ENCODE measurements around the gene MMEL1.

GRCh38 chr1:2554621-2555387 lies 78.0 kb downstream of the MMEL1 start:
- TF ChIP-seq POLR2A (IDR thresholded peaks at IDR 0.05), result no peak
- TF ChIP-seq CTCF (IDR thresholded peaks at IDR 0.05), result peak in 11 of 12 donors; percentile 30 to 59 (median 42)

All from heart left ventricle (tissue), 13 donors.